Measurements from ENCODE around the gene RINL.

RINL gene

DNA sequence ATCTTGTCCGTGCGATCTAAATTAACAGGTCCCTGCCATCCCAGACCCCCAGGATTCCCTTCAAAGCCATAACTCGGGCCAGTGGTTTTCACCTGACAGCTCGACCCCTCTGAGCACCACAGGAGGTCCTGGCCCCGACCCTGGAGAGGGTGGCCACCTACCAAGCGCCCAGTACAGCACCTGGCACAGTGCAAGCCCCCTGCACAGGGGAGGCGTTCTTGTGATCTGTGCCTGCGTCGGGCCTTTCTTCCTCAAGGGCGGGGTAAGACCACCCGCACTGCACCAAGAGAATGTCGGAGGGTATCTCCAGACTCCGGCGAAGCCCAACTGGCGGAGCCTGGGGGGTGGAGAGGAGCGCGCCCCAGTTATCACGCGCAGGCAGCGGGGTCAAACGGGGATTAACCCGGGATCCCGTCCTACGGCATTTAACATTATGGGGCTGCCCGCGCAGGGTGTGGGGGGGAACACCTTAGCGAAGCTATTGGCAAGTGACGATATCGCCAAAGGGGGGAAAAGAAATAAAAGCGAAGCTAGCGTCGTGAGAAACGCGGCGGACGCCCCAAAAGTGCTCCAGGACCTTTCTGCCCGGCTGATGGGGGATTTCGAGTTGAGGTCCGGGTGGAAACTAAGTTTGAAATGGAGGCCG, 27.0 kb downstream of the RINL start:
- TF ChIP-seq, protein P1, sequence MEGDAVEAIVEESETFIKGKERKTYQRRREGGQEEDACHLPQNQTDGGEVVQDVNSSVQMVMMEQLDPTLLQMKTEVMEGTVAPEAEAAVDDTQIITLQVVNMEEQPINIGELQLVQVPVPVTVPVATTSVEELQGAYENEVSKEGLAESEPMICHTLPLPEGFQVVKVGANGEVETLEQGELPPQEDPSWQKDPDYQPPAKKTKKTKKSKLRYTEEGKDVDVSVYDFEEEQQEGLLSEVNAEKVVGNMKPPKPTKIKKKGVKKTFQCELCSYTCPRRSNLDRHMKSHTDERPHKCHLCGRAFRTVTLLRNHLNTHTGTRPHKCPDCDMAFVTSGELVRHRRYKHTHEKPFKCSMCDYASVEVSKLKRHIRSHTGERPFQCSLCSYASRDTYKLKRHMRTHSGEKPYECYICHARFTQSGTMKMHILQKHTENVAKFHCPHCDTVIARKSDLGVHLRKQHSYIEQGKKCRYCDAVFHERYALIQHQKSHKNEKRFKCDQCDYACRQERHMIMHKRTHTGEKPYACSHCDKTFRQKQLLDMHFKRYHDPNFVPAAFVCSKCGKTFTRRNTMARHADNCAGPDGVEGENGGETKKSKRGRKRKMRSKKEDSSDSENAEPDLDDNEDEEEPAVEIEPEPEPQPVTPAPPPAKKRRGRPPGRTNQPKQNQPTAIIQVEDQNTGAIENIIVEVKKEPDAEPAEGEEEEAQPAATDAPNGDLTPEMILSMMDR (IDR thresholded peaks at IDR 0.05; ENCODE audit: borderline replicate concordance, insufficient read depth, low read depth, low read length), result no peak

DNA sequence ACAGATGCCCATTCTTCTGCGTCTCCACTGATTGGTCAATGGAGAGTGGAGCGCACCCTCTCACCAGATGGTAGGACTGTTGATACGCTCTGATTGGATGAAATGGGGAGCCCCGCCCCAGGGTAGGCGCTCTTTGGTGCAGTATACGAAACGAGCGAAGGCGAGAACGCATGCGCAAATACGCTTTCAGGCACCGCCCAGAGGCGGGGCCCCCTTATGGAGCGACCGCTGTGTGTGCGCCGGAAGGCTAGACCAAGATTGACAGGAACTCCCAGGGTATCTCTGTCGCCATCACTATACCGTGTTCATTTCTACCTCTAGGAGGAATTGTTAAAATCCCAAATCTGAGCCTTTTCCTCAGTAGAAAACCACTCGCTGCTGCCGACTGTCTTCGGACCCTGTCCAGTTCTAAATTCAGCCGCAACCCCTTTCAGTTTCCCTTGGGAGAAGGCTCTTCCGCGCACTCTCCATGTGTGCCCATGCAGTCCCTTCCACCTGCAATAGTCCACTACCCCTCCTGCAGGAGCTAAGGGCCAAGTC, 27.6 kb downstream of the RINL start:
- TF ChIP-seq, protein P1 (IDR thresholded peaks at IDR 0.05; ENCODE audit: borderline replicate concordance, insufficient read depth, low read depth, low read length), result no peak
- H3K4me3 ChIP-seq (ENCODE audit: low read depth, low read length), result peak overlapping the region; percentile 56

More for the DNA sequence above, 27.0 kb downstream of the RINL start:
- peak overlapping the region; percentile 56 for H3K4me3 ChIP-seq (ENCODE audit: low read depth, low read length)

DNA sequence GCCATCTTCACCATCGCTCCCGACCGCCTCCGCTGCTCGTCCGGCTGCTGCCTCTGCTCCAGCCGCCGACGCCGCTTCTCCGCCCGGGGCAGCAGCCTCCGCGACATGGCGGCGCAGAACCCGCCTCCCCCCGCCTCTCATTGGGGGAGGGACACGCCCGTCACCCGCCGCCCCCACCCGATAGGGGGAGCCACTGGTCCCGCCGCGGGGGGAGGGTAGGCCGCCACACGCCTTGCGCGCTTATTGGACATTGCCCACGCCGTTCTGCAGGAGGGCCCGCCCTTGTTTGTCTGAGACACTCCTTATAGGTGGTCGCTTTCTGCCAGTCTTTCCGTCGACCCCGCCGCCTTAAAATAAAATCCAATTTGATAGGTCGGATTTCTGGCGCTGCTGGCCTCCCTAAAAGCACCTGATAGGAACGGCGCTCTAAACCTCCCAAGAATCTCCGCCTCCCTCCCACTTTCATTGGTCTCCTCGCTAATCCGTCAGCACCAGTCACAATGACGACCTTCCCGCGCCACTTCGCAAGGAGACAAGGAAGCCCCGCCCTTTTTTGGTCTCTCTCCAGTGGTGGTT, 28.1 kb downstream of the RINL start, which contains the start of gene HNRNPL:
Gene HNRNPL, minus strand, starts transcription at position 127 of the 576 bp plus-strand sequence. Its CDS starts 20 bp downstream, at position 107.
- TF ChIP-seq, protein P1 (IDR thresholded peaks at IDR 0.05; ENCODE audit: borderline replicate concordance, insufficient read depth, low read depth, low read length), result peak; percentile 48; the same call in 1 of the 2 replicates
- H3K4me3 ChIP-seq (ENCODE audit: low read depth, low read length), result peak within 1 kb of the TSS; percentile 75

DNA sequence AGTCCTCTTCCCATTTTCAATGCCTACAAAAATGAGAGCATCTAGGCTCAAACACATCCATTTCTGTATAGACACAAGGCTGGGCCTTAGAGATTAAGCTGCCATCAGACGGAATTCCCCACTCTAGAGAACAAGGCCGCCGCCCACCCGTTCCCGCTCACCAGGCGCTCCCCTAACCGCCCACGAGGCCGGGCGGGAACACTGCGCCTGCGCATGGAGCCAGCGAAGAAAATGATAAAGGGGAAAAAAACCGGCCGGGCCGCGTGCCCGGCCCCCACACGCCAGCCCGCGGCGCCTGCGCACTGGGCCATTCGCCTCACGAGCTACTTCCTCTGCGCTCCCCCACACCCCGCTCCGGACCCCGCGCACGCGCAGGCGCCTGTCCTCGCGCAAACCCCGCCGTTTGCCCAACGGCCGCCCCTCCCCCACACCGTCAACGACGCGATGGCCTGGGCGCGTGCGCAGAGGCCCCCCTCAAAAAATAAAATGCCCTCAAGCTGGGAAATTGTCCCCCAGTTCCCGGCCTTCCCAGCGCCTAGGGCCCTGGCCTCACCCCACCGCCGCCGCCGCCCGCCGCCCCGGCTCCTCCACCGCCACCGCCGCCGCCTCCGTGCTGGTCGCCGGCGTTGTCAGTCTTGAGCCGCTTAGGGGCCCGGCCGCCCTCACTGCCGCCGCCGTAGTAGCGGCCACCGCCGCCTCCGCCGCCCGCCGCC, 28.8 kb downstream of the RINL start:
- TF ChIP-seq, protein P1 (IDR thresholded peaks at IDR 0.05; ENCODE audit: borderline replicate concordance, insufficient read depth, low read depth, low read length), result no peak
- peak overlapping the region; percentile 75 for H3K4me3 ChIP-seq (ENCODE audit: low read depth, low read length)

DNA sequence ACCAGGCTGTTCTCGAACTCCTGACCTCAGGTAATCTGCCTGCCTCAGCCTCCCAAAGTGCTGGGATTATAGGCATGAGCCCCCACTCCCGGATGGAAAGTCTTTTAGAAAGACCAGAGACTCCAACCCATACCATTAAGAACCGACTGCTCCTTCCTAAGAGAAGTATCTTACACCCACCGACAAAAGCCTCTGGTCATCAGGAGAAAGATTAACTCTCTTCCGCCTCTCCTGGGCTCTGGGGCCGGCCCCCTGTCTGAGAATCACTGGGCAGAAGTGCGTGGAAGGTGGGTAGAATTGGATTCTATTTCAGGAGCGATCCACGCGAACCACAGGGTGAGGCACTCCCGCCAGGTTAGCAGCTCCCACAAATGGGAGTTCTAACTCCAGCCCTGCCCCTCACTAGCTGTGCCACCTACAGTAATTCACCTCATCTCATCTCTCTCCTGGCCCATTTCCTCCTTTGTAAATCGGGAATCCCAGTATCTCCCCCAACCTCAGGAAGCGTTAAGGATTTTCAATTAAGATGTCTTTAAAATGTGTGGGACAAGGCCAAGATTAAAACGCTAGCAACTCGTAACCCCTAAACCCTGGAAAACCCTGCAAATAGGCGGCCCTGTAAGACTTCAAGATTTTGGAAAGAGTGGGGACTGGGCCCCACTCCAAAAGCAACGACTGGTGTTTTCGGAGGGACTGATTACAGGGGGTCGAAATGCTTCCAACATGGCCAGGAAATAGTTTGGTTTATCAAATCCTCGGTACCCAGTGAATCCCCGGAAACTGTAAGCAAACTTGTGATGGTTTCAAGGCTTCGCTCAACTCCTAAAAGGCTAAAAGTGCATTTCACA, 29.6 kb downstream of the RINL start:
- TF ChIP-seq, protein P1 (IDR thresholded peaks at IDR 0.05; ENCODE audit: borderline replicate concordance, insufficient read depth, low read depth, low read length), result no peak
- peak overlapping the region; percentile 75 for H3K4me3 ChIP-seq (ENCODE audit: low read depth, low read length)

DNA sequence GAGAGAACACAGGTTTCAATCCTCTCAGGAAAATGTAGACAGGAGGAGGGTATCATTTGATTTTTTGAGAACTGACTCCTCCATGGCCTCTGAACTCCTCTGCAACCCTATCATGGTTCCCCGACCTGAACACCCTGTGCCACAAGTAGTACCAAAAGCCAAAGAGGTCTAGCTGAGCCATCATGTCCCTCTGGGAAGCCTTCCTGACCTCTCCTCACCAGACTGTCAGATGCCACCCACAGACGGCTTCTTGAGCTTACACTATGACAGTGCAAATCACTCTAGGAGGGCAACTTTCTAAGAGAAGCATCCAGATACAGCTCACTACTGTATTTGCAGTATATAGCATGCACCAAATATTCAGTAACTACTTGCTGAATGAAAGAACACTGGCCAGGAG, 32.0 kb downstream of the RINL start:
- TF ChIP-seq, protein P1 (IDR thresholded peaks at IDR 0.05; ENCODE audit: borderline replicate concordance, insufficient read depth, low read depth, low read length), result no peak

More for the DNA sequence above, 32.0 kb downstream of the RINL start:
- no peak overlapping the region for H3K4me3 ChIP-seq (ENCODE audit: low read depth, low read length)
